Esophagus squamous epithelium (tissue), 4 donors: Measurements from ENCODE around the gene PPARA.

ENCODE experiments used
- POLR2A ChIP-seq, 4 donors: fragments of 450-650 bp; IDR thresholded peaks; one replicate each; pipeline ENCODE4 v1.6.1; 2017; ENCODE audit warnings: antibody characterized with exemption in 4 of 4, mild to moderate bottlenecking in 4 of 4, moderate library complexity in 3 of 4
- TF ChIP-seq, protein P1 (sequence below), 6 experiments: fragments of 450-650 bp in 4 of 6; fragments of 200-600 bp in 2 of 6; sonication (generic) in 2 of 6; IDR thresholded peaks; one replicate each; pipeline ENCODE4 v1.5.1; 2016 to 2019; ENCODE audit warnings: antibody characterized with exemption in 6 of 6, mild to moderate bottlenecking in 4 of 6, moderate library complexity in 4 of 6

DNA sequence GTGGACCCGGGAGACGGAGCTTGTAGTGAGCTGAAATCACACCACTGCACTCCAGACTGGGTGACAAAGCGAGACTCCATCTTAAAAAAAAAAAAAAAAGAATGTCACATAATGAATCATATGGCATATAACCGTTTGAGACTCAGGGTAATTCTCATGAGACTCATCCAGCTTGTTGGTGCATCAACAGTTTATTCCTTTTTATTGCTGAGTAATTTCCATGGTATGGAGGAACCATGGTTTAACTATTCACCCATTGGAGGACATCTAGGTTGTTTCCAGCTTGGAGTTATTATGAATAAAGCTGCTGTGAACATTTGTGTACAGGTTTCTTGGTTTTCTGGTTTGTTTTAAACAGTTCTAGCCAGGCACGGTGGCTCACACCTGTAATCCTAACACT lies 25.3 kb downstream of the PPARA start:
- TF ChIP-seq, protein P1, sequence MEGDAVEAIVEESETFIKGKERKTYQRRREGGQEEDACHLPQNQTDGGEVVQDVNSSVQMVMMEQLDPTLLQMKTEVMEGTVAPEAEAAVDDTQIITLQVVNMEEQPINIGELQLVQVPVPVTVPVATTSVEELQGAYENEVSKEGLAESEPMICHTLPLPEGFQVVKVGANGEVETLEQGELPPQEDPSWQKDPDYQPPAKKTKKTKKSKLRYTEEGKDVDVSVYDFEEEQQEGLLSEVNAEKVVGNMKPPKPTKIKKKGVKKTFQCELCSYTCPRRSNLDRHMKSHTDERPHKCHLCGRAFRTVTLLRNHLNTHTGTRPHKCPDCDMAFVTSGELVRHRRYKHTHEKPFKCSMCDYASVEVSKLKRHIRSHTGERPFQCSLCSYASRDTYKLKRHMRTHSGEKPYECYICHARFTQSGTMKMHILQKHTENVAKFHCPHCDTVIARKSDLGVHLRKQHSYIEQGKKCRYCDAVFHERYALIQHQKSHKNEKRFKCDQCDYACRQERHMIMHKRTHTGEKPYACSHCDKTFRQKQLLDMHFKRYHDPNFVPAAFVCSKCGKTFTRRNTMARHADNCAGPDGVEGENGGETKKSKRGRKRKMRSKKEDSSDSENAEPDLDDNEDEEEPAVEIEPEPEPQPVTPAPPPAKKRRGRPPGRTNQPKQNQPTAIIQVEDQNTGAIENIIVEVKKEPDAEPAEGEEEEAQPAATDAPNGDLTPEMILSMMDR (IDR thresholded peaks at IDR 0.05) = no peak
- TF ChIP-seq POLR2A (IDR thresholded peaks at IDR 0.05) = no peak
